HG03565 (cell line): ENCODE measurements around the gene SCUBE2.

Source experiments
- ATAC-seq: cut with Tn5 transposase; IDR thresholded peaks from one replicate; pipeline ENCODE4 v1.9.1; 2021; ENCODE audit warnings: mild to moderate bottlenecking, moderate library complexity; ENCODE audit not compliant: unreplicated experiment

Gene SCUBE2

DNA sequence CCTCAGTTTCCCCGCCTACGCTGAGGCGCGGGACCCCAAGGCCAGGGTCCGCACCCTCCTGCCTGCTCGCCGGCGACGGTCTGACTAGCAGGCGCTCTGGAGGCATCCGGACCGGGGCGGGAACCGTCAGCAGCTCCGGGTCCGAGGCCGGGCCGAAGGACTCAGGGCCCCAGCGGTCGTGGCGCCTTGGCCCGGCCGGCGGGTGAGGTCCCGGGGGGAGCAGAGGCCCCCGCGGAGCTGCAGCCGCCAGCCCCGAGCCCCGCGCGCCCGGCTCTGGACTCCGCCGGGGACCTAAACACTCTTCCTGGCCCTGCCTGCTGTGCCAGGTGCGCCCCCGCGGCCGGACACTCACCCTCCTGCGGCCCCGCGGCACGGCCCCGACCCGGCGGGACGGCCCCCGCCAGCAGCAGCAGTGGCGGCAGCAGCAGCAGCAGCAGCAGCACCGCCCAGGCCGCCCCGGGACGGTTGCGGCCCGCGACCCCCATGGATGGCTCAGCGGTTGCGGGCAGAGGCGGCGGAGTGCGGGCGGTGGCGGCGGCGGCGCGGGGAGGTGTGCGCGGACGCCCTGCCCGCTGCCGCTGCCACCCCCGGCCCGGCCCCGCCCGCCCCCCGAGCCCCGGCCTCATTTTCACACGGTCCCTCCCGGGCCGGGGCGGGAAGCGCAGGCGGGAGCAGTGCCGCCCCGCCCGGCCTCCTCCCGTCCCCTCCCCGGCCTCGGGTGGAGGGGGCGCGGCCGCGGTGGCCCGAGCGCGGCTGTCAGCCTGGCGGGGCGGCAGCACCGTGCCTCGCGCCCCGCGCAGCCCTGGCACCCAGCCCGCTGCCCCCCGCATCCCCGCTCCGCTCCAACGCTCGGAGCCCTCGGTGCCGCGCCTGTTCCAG is at the start of gene SCUBE2:
TSS of gene SCUBE2 (minus strand) at position 556 of the 879 bp plus-strand sequence. CDS start at position 485, 71 bp downstream.
- no peak for ATAC-seq

- ATAC-seq = no peak
Observed at GRCh38 chr11:9141186-9141585, 49.8 kb upstream of the SCUBE2 start.

DNA sequence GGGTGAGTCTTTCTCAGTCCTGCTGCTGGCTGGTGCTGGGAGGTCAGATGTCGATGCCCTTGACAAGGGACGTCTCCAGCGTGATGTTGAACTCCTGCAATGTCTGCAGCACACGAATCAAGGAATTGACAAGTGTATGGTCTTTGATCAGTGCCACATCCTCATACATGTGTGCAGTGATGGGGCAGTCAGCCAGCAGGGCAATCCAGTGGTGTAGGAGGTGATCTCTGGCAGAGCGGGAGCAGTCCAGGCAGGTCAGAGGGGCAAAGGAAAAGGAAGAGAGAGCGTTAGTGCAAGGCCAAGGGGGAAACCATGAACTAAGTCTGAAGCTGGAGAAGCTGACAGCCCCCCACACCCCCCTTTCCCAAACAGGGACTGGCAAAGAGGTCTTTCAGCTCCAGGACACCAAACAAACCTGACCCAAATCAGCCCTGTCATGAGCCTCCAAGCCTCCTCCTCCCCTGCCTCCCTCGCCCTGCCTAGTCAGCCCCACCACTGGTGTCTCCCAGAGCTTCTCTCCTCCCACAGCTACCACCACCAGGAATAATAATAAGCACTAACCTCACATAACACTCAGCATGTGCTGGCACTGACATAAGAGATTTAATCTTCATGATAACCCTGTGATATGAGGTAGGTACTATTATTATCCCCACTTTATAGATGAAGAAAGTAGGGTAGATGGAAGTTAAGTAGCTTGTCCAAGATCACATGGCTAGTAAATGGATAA is 48.4 kb upstream of the SCUBE2 start:
- no peak for ATAC-seq

GRCh38 chr11:9138612-9139579 is 47.5 kb upstream of the SCUBE2 start:
- no peak for ATAC-seq

- no peak for ATAC-seq
Observed at GRCh38 chr11:9138133-9138453, 46.7 kb upstream of the SCUBE2 start.

DNA sequence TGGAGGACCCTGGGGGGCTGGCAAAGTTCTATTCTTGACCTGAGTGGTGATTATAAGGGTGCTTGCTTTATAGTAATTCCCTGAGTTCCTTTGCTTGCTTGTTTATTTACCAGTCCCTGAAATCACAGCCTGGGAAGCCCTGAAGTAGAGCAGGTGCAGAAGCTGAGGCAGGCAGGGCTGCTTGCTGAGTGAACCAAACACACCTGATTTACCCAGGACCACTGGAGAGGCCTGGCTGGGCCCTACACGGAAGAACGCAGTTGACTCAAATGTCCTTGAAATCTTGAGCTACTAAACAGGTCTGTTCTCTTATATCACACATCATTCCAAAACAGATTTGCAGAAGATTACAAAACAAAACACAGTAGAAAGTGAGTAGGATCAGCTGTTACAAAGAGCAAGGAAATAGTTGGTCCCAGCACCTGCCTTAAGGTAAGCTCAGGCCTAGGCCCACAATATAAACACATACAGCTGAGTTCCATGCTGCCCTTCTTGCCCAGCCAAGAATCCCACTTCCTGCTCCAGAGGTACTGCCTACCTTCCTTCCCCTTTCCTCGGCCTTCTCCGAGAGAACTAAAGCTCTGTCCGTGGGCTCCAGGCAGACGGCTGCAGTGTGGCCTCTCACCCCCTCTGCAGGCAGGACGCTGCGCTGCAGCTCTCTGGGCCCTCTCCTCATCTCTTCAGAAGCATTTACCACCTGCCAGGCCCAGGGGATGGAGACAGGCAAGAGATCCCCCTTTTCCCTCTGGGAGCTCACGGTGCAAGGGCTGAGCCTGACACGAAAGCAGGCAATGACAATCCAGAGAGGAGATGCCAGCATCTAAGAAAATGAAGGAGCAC is 46.1 kb upstream of the SCUBE2 start:
- peak; percentile 63 for ATAC-seq

DNA sequence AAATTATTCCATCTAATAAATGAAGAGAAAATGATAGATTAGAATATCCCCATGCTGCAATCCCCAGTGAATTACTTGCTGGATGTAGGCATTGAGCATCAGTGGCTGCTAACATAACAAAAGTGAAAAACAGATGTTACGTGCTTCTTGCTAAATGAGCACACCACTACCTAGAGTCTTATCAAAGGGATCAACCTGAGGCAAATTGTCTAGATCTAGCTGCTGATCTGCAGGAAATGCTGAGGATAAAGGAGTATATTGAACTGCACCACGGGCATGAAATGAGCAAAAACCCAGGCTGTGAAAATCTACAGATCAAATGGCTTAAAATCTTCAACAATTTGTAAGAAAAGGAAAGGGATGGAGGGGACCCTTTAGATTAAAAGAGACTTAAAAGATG is 45.3 kb upstream of the SCUBE2 start:
- ATAC-seq = no peak

GRCh38 chr11:9133956-9134355 is 42.6 kb upstream of the SCUBE2 start:
- no peak for ATAC-seq

- ATAC-seq = no peak
Observed at GRCh38 chr11:9132203-9132878, 40.9 kb upstream of the SCUBE2 start.

GRCh38 chr11:9130297-9130696 is 38.9 kb upstream of the SCUBE2 start:
- ATAC-seq = no peak

- no peak for ATAC-seq
Observed at GRCh38 chr11:9126636-9127035, 35.2 kb upstream of the SCUBE2 start.

DNA sequence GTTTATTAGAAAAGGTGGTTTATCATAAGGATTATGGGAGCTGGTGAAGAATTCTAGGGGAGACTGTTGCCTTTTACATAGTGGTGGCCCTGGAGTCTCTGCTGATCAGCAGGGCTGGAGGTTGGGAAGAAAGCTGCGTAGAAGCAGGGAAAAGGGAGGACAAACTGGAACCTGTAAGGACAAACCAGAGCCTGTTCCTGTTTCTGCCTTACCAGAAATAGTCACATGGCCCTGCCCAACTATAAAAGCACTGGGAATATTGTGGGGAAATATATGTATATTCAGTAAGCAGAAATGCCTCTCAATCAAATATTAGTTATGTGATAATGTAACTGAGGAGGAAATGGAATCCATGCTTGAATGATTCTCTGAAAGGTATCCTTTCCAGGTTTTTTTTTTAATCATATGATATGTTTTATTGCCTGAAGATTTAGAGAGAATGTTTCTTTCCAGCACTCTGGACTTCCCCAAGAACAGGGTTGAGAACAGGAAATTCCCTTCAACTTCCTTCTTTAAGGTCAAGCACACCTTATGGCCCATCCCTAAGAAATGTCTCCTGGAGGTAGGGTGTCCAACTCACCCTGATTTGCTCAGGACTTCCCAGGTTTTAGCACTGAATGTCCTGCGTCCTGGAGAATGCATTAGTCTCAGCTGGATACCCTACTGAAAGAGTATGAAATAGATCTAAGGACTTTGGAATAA is 33.9 kb upstream of the SCUBE2 start:
- no peak for ATAC-seq

- no peak for ATAC-seq
Observed at GRCh38 chr11:9123595-9124304, 32.4 kb upstream of the SCUBE2 start.

DNA sequence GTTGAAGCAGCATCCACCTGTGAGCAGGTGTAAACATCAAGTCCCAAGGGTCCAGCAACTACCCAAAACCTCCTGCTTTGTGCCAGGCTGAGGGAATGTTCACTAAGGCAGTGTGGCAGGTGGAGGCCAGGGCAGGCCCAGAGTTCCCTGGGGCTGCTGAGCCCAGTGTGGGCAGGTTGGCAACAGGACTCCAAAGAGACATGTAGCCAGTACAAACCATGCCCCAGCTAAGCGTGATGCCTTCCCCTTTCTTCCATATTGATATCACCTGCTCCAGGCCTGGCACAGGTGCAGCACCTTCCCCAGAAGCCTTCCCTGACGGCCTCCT is 30.0 kb upstream of the SCUBE2 start:
- ATAC-seq = no peak

DNA sequence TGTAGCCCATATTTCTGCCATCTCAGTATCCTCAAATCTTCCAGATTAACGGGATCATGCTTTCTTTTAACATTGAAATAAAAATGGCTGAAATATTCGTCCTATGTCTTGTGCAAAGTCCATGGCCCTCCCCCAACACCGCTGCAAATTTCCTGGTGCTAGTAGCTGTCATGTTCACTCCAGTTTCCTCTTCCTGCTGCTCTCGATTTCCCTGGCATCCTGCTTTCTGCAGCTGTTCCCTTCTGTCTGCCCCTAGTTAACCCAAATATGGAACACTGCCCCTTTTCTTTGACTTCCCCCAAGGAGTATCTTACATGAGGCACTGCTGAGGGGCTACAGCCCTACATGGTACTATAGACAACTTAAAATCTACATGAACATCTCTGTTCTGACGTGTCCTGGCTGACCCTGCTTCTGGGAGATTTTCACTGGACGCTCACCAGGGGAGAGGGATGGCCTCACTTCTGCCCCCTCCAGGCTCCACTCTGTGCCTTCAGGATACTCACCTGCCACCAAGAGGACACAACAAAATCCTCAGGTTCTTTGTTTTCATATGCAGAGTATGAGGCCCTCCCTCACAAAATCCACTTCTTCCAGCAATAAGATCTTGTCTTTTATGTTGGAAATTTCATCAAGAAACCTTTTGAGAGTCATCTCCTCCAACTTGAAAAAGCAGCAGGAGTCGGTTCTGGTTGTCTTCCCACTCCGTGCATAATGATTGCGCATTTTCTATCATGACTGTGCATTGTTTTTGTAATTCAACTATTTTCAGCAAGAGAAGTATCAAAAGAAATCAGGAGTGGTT is 29.5 kb upstream of the SCUBE2 start:
- no peak for ATAC-seq

GRCh38 chr11:9118277-9118676 is 26.9 kb upstream of the SCUBE2 start:
- ATAC-seq = no peak

GRCh38 chr11:9112075-9112474 is 20.7 kb upstream of the SCUBE2 start:
- ATAC-seq = no peak
